Loucy (cell line): Measurements from ENCODE around the gene ZNF791.

ENCODE experiments used
- H2AFZ ChIP-seq: fragments of 200-600 bp; sonication (generic); 2 replicates; pipeline ENCODE4 v1.6.0; 2016; ENCODE audit warnings: antibody characterized with exemption, mild to moderate bottlenecking, low read length, moderate library complexity
- H3F3A ChIP-seq: fragments of 200-600 bp; 2 replicates; pipeline ENCODE4 v1.6.0; 2016; ENCODE audit warnings: antibody characterized with exemption, low read depth, mild to moderate bottlenecking
- H3K27me3 ChIP-seq: fragments of 200-600 bp; sonication (generic); 2 replicates; pipeline ENCODE4 v1.6.1; 2014; ENCODE audit warnings: low read length, mild to moderate bottlenecking; ENCODE audit not compliant: insufficient read depth, poor library complexity, severe bottlenecking
- H3K36me3 ChIP-seq: fragments of 200-600 bp; sonication (generic); 2 replicates; pipeline ENCODE4 v1.6.1; 2016; ENCODE audit warnings: low read length; ENCODE audit not compliant: insufficient read depth
- H3K4me1 ChIP-seq: fragments of 200-600 bp; sonication (generic); 2 replicates; pipeline ENCODE4 v1.5.1; 2014; ENCODE audit warnings: low read length, mild to moderate bottlenecking; ENCODE audit not compliant: insufficient read depth, poor library complexity, severe bottlenecking
- H3K4me2 ChIP-seq: fragments of 200-600 bp; sonication (generic); 2 replicates; pipeline ENCODE4 v1.6.0; 2014; ENCODE audit warnings: antibody characterized with exemption, low read length, low read depth, mild to moderate bottlenecking; ENCODE audit not compliant: poor library complexity, severe bottlenecking
- H3K4me3 ChIP-seq: fragments of 200-600 bp; sonication (generic); 2 replicates; pipeline ENCODE4 v1.5.1; 2014; ENCODE audit warnings: low read length, mild to moderate bottlenecking, mixed read lengths; ENCODE audit not compliant: poor library complexity, severe bottlenecking
- H3K79me2 ChIP-seq: fragments of 200-600 bp; sonication (generic); 2 replicates; pipeline ENCODE4 v1.6.1; 2014; ENCODE audit warnings: low read length; ENCODE audit not compliant: insufficient read depth
- H3K9ac ChIP-seq: fragments of 200-600 bp; sonication (generic); 2 replicates; pipeline ENCODE4 v1.6.0; 2014; ENCODE audit warnings: mild to moderate bottlenecking, low read depth, low read length, moderate library complexity; ENCODE audit not compliant: poor library complexity, severe bottlenecking
- H3K9me2 ChIP-seq: fragments of 200-600 bp; sonication (generic); replicated peaks from 2 replicates; pipeline ENCODE4 v1.6.1; 2016; ENCODE audit warnings: low read depth, low read length, mixed read lengths
- H3K9me3 ChIP-seq: fragments of 200-600 bp; sonication (generic); 2 replicates; pipeline ENCODE4 v1.6.1; 2014; ENCODE audit warnings: mild to moderate bottlenecking, antibody characterized with exemption, low read length, low read depth; ENCODE audit not compliant: insufficient read depth
- H4K20me1 ChIP-seq: fragments of 200-600 bp; sonication (generic); 2 replicates; pipeline ENCODE4 v1.6.0; 2014; ENCODE audit warnings: antibody characterized with exemption, low read length, mild to moderate bottlenecking; ENCODE audit not compliant: insufficient read depth, poor library complexity, severe bottlenecking
- EZH2phosphoT487 ChIP-seq: fragments of 200-600 bp; IDR thresholded peaks from 2 replicates; pipeline ENCODE4 v1.6.1; 2018; ENCODE audit warnings: antibody characterized with exemption, mild to moderate bottlenecking, moderate library complexity, borderline replicate concordance
- TF ChIP-seq, protein P1 (sequence below): fragments of 200-600 bp; sonication (generic); conservative IDR thresholded peaks from 2 replicates; pipeline ENCODE4 v1.5.1; 2014; ENCODE audit warnings: mild to moderate bottlenecking, antibody characterized with exemption, low read length

The ZNF791 gene

DNA sequence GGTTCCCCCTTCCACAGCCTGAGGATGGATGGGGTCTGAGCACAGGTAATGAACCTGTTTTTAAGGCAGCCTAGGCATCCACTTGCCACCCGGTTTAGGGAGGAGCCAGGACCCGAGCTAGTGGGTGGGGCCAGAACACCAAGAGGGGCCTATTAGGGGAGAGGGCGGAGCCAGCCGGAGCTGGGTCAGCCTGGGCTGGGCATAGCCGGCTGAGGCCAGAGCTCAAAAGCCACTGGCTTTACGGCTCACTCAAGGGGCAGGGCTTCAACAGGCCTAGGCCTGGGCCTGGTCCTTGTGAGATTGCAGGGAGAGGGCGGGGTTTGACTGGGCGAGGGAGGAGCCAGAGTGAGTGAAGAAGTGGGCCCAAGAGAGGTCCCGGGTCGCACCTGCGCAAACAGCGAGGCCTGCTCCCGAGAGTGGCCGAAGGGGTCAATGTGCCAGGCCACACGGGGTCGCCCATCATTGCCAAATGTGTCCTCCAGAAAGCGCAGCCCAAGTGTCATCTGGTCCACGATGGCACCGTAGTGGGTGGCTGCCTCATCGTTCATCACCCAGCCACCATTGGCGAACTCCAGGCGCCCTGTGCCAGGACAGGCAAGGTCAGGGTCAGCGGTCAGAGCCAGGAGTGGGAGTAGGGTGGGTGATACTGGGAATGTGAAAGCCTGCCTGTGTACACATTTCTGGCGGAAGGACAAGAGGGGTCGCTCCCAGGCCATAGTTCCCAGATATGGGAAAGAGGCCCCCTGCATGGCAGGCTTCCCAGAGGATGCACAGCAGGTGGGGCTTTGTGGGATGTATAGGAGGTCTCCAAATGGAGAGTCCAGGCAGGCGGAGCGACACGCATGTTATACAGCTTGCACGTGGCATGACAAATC, 53.9 kb downstream of the ZNF791 start:
- TF ChIP-seq, protein P1, sequence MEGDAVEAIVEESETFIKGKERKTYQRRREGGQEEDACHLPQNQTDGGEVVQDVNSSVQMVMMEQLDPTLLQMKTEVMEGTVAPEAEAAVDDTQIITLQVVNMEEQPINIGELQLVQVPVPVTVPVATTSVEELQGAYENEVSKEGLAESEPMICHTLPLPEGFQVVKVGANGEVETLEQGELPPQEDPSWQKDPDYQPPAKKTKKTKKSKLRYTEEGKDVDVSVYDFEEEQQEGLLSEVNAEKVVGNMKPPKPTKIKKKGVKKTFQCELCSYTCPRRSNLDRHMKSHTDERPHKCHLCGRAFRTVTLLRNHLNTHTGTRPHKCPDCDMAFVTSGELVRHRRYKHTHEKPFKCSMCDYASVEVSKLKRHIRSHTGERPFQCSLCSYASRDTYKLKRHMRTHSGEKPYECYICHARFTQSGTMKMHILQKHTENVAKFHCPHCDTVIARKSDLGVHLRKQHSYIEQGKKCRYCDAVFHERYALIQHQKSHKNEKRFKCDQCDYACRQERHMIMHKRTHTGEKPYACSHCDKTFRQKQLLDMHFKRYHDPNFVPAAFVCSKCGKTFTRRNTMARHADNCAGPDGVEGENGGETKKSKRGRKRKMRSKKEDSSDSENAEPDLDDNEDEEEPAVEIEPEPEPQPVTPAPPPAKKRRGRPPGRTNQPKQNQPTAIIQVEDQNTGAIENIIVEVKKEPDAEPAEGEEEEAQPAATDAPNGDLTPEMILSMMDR: no peak
- TF ChIP-seq EZH2phosphoT487: no peak
- Histone ChIP-seq H3K27me3 (no peaks in the 10 kb centered on the region), H3K9ac (no peak overlapping the region), H3K79me2 (peaks cover 27% of the 10 kb centered on the region), H3F3A (no peaks in the 10 kb centered on the region), H3K9me2 (no peaks in the 10 kb centered on the region), H3K4me3 (no peak overlapping the region), H3K9me3 (no peaks in the 10 kb centered on the region), H3K36me3 (peaks cover 4% of the 10 kb centered on the region; the same call in 1 of the 2 replicates), H3K4me2 (no peak overlapping the region), H4K20me1 (peaks cover 13% of the 10 kb centered on the region), H2AFZ (no peak overlapping the region), H3K4me1 (peaks cover 25% of the 10 kb centered on the region)

GRCh38 chr19:12665281-12665573, 54.5 kb downstream of the ZNF791 start:
- Histone ChIP-seq H3K9me2 (no peaks in the 10 kb centered on the region), H3K4me1 (peaks cover 25% of the 10 kb centered on the region), H2AFZ (no peak overlapping the region), H3K27me3 (no peaks in the 10 kb centered on the region), H3K4me3 (no peak overlapping the region), H3K9ac (peak overlapping the region; percentile 86), H3K36me3 (peaks cover 4% of the 10 kb centered on the region; the same call in 1 of the 2 replicates), H3K9me3 (no peaks in the 10 kb centered on the region), H3F3A (no peaks in the 10 kb centered on the region), H4K20me1 (peaks cover 13% of the 10 kb centered on the region), H3K4me2 (peak overlapping the region; percentile 90), H3K79me2 (peaks cover 32% of the 10 kb centered on the region)
- no peak for TF ChIP-seq EZH2phosphoT487
- TF ChIP-seq, protein P1: no peak

DNA sequence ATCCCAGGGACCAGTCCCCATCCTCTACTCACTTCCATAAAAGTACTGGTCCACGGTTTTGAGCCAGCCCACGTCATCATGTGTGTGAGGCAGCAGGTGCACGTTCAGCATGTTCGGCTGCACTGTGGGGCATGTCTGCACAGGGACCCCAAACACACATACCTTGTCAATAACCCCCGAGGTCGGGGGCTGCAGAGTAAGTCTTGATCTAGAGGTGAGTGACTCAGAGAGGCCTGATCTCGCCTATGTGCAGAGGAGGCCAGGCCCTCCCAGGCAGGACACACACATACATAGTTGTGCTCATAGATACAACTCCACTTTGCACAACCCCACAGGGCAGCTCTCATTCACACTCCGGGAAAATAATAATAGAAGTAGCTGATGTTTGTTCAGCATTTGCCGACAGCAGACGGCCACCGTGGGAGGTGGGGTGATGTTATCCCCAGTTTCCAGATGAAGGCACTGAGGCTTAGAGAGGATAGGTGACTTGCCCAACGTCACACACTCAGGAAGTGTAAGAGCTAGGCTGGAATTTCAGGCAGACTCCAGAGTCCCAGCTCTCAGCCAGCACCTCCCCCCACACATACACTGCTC, 55.0 kb downstream of the ZNF791 start:
- no peak overlapping the region; the same call in 1 of the 2 replicates for H2AFZ ChIP-seq
- peaks cover 13% of the 10 kb centered on the region for H4K20me1 ChIP-seq
- peak overlapping the region; percentile 90 for H3K4me2 ChIP-seq
- peak overlapping the region; percentile 89 for H3K4me3 ChIP-seq
- no peaks in the 10 kb centered on the region for H3K27me3 ChIP-seq
- peaks cover 25% of the 10 kb centered on the region for H3K4me1 ChIP-seq
- H3K36me3 ChIP-seq: peaks cover 4% of the 10 kb centered on the region; the same call in 1 of the 2 replicates
- no peaks in the 10 kb centered on the region for H3F3A ChIP-seq
- peaks cover 38% of the 10 kb centered on the region for H3K79me2 ChIP-seq
- no peaks in the 10 kb centered on the region for H3K9me2 ChIP-seq
- H3K9me3 ChIP-seq: no peaks in the 10 kb centered on the region
- TF ChIP-seq, protein P1: no peak
- no peak for TF ChIP-seq EZH2phosphoT487
- peak overlapping the region; percentile 86 for H3K9ac ChIP-seq
